ENCODE data around the gene ANK3.

ANK3 gene

DNA sequence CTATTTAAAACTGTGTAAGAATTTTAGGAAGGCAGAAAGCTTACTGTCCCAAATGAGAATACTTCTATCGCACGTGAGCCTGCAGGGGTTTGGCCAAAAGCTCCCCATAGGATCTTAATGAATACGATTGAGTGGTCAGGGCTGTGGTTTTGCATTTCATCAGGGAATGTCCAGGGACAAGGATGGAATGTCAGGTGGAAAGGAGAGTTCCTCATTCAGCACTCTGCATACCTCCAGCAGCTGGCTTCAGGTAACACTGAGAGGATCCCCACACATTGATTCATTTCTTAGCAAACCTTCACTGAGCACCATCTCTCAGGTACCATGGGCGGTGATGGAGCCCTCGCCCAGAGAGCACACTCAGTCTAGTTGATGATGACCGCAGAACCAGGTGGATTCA, 27.2 kb downstream of the ANK3 start:
- no peaks in the 10 kb centered on the region for H3K36me3 ChIP-seq (ENCODE audit: control insufficient read depth in 1 of 2, insufficient read depth in 2 of 2, low read length in 2 of 2)
- no peak overlapping the region for H3K4me3 ChIP-seq (ENCODE audit: low read depth in 1 of 2, low read length in 2 of 2)
- no peak overlapping the region for H3K27ac ChIP-seq (ENCODE audit: low read length)
- no peaks in the 10 kb centered on the region for H3K9me3 ChIP-seq (ENCODE audit: control insufficient read depth in 1 of 2, low read length in 2 of 2)
- H3K4me1 ChIP-seq (ENCODE audit: control insufficient read depth in 1 of 2, insufficient read depth in 2 of 2, low read length in 2 of 2), result peaks cover 0 to 2% of the 10 kb centered on the region in 2 donors
- H3K27me3 ChIP-seq (ENCODE audit: low read depth, low read length), result no peaks in the 10 kb centered on the region

DNA sequence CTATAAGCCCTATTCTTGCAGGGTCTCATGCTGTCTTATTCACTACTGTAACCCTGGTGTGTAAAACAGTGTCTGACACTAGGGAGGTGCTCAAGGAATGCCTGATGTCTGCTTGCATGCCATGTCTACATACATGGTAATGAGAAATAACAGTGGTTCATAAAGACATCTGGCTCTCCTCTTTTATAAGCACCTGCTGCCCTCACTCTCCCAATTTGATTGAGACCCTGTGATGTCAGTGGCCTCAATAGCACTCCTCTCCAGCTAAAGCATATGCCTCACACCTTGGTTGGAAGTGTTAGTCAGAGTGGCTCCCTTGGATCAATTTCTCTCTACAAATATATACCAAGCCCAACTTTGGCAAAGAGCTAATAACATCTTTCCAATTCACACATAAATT, 30.6 kb downstream of the ANK3 start:
- Histone ChIP-seq H3K4me1 (ENCODE audit: control insufficient read depth in 1 of 2, insufficient read depth in 2 of 2, low read length in 2 of 2) (no peaks in the 10 kb centered on the region), H3K27ac (ENCODE audit: low read length) (no peak overlapping the region), H3K9me3 (ENCODE audit: control insufficient read depth in 1 of 2, low read length in 2 of 2) (no peaks in the 10 kb centered on the region), H3K4me3 (ENCODE audit: low read depth in 1 of 2, low read length in 2 of 2) (no peak overlapping the region), H3K36me3 (ENCODE audit: control insufficient read depth in 1 of 2, insufficient read depth in 2 of 2, low read length in 2 of 2) (no peaks in the 10 kb centered on the region), H3K27me3 (ENCODE audit: low read depth, low read length) (no peaks in the 10 kb centered on the region)

DNA sequence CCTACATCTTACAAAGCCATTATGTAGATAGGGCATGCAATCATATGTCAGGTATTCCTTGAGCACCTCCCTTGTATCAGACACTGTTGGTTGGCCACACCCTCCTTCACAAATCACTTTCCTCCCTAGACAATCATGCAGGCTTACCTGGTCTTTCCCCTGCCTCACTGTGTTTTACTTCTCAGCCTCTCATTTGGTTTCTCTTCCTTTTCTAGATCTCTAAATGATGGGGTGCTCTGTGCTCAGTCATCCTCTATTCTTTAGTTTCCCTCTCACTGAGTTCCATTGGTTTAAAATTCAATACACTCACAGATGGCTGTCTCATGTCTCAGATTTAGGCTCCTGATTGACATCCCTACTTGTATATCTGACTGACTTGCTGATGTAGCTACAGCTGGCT, 31.4 kb downstream of the ANK3 start:
- H3K36me3 ChIP-seq (ENCODE audit: control insufficient read depth in 1 of 2, insufficient read depth in 2 of 2, low read length in 2 of 2), result no peaks in the 10 kb centered on the region
- H3K27me3 ChIP-seq (ENCODE audit: low read depth, low read length), result no peaks in the 10 kb centered on the region
- H3K9me3 ChIP-seq (ENCODE audit: control insufficient read depth in 1 of 2, low read length in 2 of 2), result no peaks in the 10 kb centered on the region
- H3K4me3 ChIP-seq (ENCODE audit: low read depth in 1 of 2, low read length in 2 of 2), result no peak overlapping the region
- H3K4me1 ChIP-seq (ENCODE audit: control insufficient read depth in 1 of 2, insufficient read depth in 2 of 2, low read length in 2 of 2), result no peaks in the 10 kb centered on the region
- H3K27ac ChIP-seq (ENCODE audit: low read length), result no peak overlapping the region

DNA sequence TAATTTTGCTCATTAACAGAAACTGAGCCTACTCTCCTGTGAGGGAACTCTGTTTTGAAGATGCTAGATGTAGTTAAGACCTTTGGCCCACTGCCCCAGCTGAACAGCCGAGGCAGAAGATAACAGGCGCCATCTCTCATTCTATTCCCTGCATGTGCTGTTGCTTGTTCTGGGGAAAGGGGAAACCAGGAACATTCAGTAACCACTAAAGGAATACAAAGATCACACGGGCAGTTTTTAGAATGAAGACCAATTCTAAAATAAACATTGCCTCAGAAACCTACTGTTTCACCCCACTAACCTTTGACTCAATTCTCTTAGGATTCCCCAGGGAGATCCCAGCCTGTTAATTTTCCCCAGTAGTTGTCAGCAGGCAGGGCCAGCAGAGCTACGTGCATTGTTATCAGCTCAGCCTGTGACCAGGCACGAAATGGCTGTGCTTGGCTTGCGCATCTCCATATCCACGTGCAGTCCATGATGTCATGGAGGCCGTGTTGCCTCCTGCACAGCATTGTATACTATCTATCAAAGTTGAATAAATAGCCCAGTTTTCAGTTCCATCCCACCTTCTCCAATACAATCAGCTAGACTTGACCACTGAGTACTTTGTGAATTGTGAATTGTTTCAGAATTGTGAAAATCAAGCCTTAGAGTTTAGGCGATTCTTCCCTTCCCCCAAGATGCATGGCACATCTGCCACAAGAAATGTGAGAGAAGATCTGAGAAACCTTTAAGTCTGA, 36.0 kb downstream of the ANK3 start:
- H3K27me3 ChIP-seq (ENCODE audit: low read depth, low read length), result no peaks in the 10 kb centered on the region
- H3K4me3 ChIP-seq (ENCODE audit: low read depth in 1 of 2, low read length in 2 of 2), result no peak overlapping the region
- H3K9me3 ChIP-seq (ENCODE audit: control insufficient read depth in 1 of 2, low read length in 2 of 2), result no peaks in the 10 kb centered on the region
- no peak overlapping the region for H3K27ac ChIP-seq (ENCODE audit: low read length)
- peaks cover 0 to 16% of the 10 kb centered on the region in 2 donors for H3K4me1 ChIP-seq (ENCODE audit: control insufficient read depth in 1 of 2, insufficient read depth in 2 of 2, low read length in 2 of 2)
- H3K36me3 ChIP-seq (ENCODE audit: control insufficient read depth in 1 of 2, insufficient read depth in 2 of 2, low read length in 2 of 2), result no peaks in the 10 kb centered on the region

DNA sequence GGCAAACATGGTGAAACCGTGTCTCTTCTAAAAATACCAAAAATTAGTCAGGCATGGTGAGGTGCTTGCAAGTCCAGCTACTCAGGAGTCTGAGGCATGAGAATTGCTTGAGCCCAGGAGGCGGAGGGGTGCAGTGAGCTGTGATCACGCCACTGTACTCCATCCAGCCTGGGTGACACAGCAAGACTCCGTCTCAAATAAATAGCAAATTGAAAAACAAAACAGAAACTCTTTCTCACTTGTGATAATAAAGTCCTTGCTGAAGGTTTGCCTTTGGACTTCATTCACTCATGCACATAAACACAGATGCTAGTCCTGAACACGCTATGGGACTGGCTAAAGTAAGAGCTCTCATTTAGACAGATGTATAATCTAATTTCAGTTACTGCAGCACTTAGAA, 37.6 kb downstream of the ANK3 start:
- no peak overlapping the region for H3K27ac ChIP-seq (ENCODE audit: low read length)

DNA sequence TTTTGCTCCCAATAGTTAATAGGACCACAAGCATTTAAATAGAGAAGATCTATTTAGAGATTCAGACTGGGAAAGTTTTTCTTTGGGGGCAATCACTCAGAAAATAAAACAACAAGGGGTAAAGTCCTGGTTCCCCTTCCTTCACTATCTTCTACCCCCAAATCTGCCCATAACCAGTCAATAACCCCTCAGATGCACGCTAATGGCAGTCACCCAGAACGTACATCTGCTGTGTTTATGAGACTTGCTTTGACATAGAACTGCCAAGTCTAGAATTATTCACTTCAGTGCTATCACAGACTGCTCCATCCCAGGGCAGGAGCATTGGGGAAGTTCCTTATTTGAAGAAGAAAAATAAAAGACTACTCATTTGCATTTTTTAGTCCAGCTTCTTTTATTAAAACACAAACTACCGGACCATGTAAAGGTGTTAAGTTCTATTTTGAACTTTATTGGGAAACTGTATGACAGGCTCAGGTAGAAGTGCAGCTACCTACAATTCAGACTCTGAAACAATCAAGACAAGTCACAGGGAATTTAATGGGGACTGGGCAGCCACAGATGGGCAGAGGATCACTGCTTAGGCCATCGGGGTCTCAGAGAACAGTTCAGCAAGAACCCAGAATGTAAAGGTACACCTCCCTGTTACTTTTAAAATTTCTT, 38.4 kb downstream of the ANK3 start:
- H3K27ac ChIP-seq (ENCODE audit: low read length), result no peak overlapping the region
- H3K4me1 ChIP-seq (ENCODE audit: control insufficient read depth in 1 of 2, insufficient read depth in 2 of 2, low read length in 2 of 2), result peaks cover 0 to 16% of the 10 kb centered on the region in 2 donors
- no peak overlapping the region for H3K4me3 ChIP-seq (ENCODE audit: low read depth in 1 of 2, low read length in 2 of 2)
- no peaks in the 10 kb centered on the region for H3K36me3 ChIP-seq (ENCODE audit: control insufficient read depth in 1 of 2, insufficient read depth in 2 of 2, low read length in 2 of 2)
- H3K27me3 ChIP-seq (ENCODE audit: low read depth, low read length), result no peaks in the 10 kb centered on the region
- H3K9me3 ChIP-seq (ENCODE audit: control insufficient read depth in 1 of 2, low read length in 2 of 2), result no peaks in the 10 kb centered on the region

More for the DNA sequence above, 37.6 kb downstream of the ANK3 start:
- H3K9me3 ChIP-seq (ENCODE audit: control insufficient read depth in 1 of 2, low read length in 2 of 2), result no peaks in the 10 kb centered on the region
- peaks cover 0 to 16% of the 10 kb centered on the region in 2 donors for H3K4me1 ChIP-seq (ENCODE audit: control insufficient read depth in 1 of 2, insufficient read depth in 2 of 2, low read length in 2 of 2)
- H3K4me3 ChIP-seq (ENCODE audit: low read depth in 1 of 2, low read length in 2 of 2), result no peak overlapping the region
- H3K27me3 ChIP-seq (ENCODE audit: low read depth, low read length), result no peaks in the 10 kb centered on the region
- no peaks in the 10 kb centered on the region for H3K36me3 ChIP-seq (ENCODE audit: control insufficient read depth in 1 of 2, insufficient read depth in 2 of 2, low read length in 2 of 2)

DNA sequence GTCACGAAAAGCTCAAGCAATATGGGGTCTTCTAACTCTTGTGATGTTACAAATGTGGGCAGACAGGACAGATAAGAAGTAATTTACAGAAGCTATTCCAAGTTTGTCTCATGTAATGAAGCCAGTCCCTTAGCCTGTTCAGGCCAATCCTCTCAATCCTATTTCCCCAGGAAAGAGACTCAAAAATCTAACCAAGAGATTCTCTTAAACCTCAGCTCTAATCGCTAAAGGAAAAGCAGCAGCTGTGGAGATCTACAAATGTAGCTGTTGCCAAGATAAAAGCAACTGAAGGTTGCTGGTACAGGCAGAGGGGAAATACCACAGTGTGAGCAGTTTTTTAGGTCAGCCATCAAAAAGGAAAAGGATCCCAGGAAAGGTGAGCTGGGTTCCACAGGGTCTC, 39.3 kb downstream of the ANK3 start:
- Histone ChIP-seq H3K27ac (ENCODE audit: low read length) (no peak overlapping the region), H3K4me1 (ENCODE audit: control insufficient read depth in 1 of 2, insufficient read depth in 2 of 2, low read length in 2 of 2) (peaks cover 0 to 16% of the 10 kb centered on the region in 2 donors), H3K9me3 (ENCODE audit: control insufficient read depth in 1 of 2, low read length in 2 of 2) (no peaks in the 10 kb centered on the region), H3K27me3 (ENCODE audit: low read depth, low read length) (no peaks in the 10 kb centered on the region), H3K36me3 (ENCODE audit: control insufficient read depth in 1 of 2, insufficient read depth in 2 of 2, low read length in 2 of 2) (no peaks in the 10 kb centered on the region), H3K4me3 (ENCODE audit: low read depth in 1 of 2, low read length in 2 of 2) (no peak overlapping the region)

DNA sequence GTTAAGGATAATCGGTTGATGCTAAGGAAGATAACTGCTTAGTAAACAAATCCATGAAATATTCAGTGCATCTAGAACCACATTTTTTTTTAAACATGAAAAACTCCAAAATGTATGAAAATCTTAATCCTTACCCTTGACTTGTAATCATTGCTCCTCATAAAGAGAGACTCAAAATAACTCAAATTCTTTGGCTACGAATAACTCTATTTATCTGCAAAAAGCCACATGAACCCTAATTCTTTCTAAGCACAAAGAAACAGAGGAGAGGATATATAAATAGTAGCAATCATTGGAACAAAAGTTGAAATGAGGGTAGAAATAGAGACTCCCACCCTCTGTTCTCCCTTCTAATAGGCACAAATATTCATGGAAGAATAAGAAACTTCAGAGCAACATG, 40.2 kb downstream of the ANK3 start:
- no peak overlapping the region for H3K27ac ChIP-seq (ENCODE audit: low read length)
- no peak overlapping the region for H3K4me3 ChIP-seq (ENCODE audit: low read depth in 1 of 2, low read length in 2 of 2)
- no peaks in the 10 kb centered on the region for H3K9me3 ChIP-seq (ENCODE audit: control insufficient read depth in 1 of 2, low read length in 2 of 2)
- H3K4me1 ChIP-seq (ENCODE audit: control insufficient read depth in 1 of 2, insufficient read depth in 2 of 2, low read length in 2 of 2), result peaks cover 0 to 16% of the 10 kb centered on the region in 2 donors
- H3K27me3 ChIP-seq (ENCODE audit: low read depth, low read length), result no peaks in the 10 kb centered on the region
- no peaks in the 10 kb centered on the region for H3K36me3 ChIP-seq (ENCODE audit: control insufficient read depth in 1 of 2, insufficient read depth in 2 of 2, low read length in 2 of 2)

DNA sequence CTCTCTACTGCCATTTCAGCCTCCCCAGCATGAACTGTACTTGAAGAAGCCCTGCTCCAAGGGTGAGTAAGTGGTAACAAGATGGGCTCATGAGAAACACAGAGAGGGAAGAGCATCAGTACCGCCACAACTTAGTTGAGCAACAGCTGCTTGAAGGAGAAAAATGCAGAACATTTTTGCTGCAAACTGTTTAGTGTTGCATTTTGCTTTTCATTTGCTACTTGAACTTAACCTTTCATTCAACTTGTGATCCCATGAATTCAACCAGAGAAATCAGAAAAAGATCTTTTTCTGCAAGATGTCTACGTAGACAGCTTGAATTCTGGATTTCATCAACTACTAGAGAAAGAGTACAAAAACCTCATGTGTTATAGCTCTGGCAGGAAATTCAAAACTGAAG, 40.7 kb downstream of the ANK3 start:
- Histone ChIP-seq H3K27ac (ENCODE audit: low read length) (no peak overlapping the region), H3K4me3 (ENCODE audit: low read depth in 1 of 2, low read length in 2 of 2) (no peak overlapping the region), H3K9me3 (ENCODE audit: control insufficient read depth in 1 of 2, low read length in 2 of 2) (no peaks in the 10 kb centered on the region), H3K27me3 (ENCODE audit: low read depth, low read length) (no peaks in the 10 kb centered on the region), H3K36me3 (ENCODE audit: control insufficient read depth in 1 of 2, insufficient read depth in 2 of 2, low read length in 2 of 2) (no peaks in the 10 kb centered on the region), H3K4me1 (ENCODE audit: control insufficient read depth in 1 of 2, insufficient read depth in 2 of 2, low read length in 2 of 2) (peaks cover 0 to 16% of the 10 kb centered on the region in 2 donors)

DNA sequence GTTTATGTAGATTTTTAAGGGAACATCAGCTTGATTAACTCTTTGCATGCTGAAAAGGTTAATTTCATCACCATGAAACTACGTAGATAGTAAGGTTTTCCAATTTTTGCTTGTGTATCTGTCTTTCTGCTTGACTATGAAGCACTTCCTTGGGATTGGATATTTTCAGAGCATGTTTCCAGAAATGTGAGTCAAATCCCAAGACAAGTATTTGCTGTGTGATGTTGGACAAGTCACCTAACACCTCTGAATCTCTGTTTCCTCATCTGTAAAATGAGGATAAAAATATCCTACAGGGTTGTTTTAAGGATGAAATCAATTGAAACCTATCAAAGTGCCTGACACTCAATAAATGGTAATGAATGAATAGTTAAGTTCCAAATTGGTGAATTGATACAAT, 42.4 kb downstream of the ANK3 start:
- Histone ChIP-seq H3K4me1 (ENCODE audit: control insufficient read depth in 1 of 2, insufficient read depth in 2 of 2, low read length in 2 of 2) (peaks cover 0 to 16% of the 10 kb centered on the region in 2 donors), H3K36me3 (ENCODE audit: control insufficient read depth in 1 of 2, insufficient read depth in 2 of 2, low read length in 2 of 2) (no peaks in the 10 kb centered on the region), H3K27ac (ENCODE audit: low read length) (no peak overlapping the region), H3K9me3 (ENCODE audit: control insufficient read depth in 1 of 2, low read length in 2 of 2) (no peaks in the 10 kb centered on the region), H3K4me3 (ENCODE audit: low read depth in 1 of 2, low read length in 2 of 2) (no peak overlapping the region), H3K27me3 (ENCODE audit: low read depth, low read length) (no peaks in the 10 kb centered on the region)

DNA sequence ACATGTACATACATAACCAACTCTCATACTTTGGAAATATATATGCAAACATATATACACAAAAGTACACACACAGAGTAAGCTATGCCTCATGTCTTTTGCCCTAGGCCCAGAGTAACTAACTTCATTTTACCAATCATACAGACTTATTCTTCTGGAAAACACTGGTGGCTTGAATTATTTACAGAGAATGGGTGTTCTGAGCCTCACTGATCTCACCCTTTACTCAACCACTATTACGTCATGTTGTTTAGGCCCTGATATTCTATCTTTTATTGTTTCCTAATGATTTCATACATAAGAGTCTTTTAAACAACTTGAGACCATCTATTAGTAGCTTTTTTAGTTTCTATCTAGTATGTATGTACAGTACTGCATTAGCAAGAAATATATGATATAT, 43.0 kb downstream of the ANK3 start:
- H3K27me3 ChIP-seq (ENCODE audit: low read depth, low read length), result no peaks in the 10 kb centered on the region
- H3K9me3 ChIP-seq (ENCODE audit: control insufficient read depth in 1 of 2, low read length in 2 of 2), result no peaks in the 10 kb centered on the region
- peaks cover 0 to 14% of the 10 kb centered on the region in 2 donors for H3K4me1 ChIP-seq (ENCODE audit: control insufficient read depth in 1 of 2, insufficient read depth in 2 of 2, low read length in 2 of 2)
- no peak overlapping the region for H3K27ac ChIP-seq (ENCODE audit: low read length)
- no peak overlapping the region for H3K4me3 ChIP-seq (ENCODE audit: low read depth in 1 of 2, low read length in 2 of 2)
- no peaks in the 10 kb centered on the region for H3K36me3 ChIP-seq (ENCODE audit: control insufficient read depth in 1 of 2, insufficient read depth in 2 of 2, low read length in 2 of 2)

DNA sequence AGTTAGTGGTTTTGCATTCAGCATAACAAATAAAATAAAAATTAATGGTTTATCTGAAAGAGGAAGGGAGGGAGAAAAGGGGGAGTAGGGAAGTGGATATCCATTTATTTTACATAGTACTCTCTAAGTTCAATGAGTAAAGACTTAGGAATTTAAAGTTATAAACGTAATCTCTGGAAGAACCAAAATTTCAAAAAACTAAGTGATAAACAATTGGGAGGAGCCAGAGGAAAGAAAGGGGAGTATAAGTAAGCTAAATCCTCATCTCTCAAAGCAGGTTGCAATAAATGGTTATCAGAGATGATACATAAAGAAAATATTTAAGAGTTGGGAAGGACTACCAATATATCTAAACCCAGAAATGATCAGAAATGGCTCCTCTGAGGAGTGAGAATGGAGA, 46.4 kb downstream of the ANK3 start:
- H3K4me1 ChIP-seq (ENCODE audit: control insufficient read depth in 1 of 2, insufficient read depth in 2 of 2, low read length in 2 of 2), result no peaks in the 10 kb centered on the region
- H3K36me3 ChIP-seq (ENCODE audit: control insufficient read depth in 1 of 2, insufficient read depth in 2 of 2, low read length in 2 of 2), result no peaks in the 10 kb centered on the region
- H3K27ac ChIP-seq (ENCODE audit: low read length), result no peak overlapping the region
- no peak overlapping the region for H3K4me3 ChIP-seq (ENCODE audit: low read depth in 1 of 2, low read length in 2 of 2)
- no peaks in the 10 kb centered on the region for H3K27me3 ChIP-seq (ENCODE audit: low read depth, low read length)
- no peaks in the 10 kb centered on the region for H3K9me3 ChIP-seq (ENCODE audit: control insufficient read depth in 1 of 2, low read length in 2 of 2)

Data from muscle layer of duodenum (tissue), 2 donors.